H9 (cell line): ENCODE results near the gene TMEM229B. TPM values are rescaled to one million over a fixed set of nuclear protein-coding genes. Genes with fewer than 3 reads are reported as not detected.

Experiments
- DNase-seq: peaks from one replicate; pipeline ENCODE4 v3.0.0-alpha.2; 2017
- H2AFZ ChIP-seq: one replicate; pipeline ENCODE4 v1.6.1; 2013; ENCODE audit warnings: mild to moderate bottlenecking, low read length, control low read depth, moderate library complexity
- H2AK5ac ChIP-seq: 2 replicates; pipeline ENCODE4 v1.6.1; 2013; ENCODE audit warnings: low read length, control low read depth, mixed read lengths; ENCODE audit not compliant: insufficient read length
- H2BK120ac ChIP-seq: one replicate; pipeline ENCODE4 v1.6.1; 2013; ENCODE audit warnings: low read depth, mild to moderate bottlenecking, low read length, control low read depth, inconsistent platforms; ENCODE audit not compliant: poor library complexity, severe bottlenecking
- H2BK12ac ChIP-seq: 2 replicates; pipeline ENCODE4 v1.6.1; 2013; ENCODE audit warnings: low read length, control low read depth, mixed read lengths, low read depth; ENCODE audit not compliant: insufficient read length
- H2BK15ac ChIP-seq: 2 replicates; pipeline ENCODE4 v1.6.1; 2013; ENCODE audit warnings: low read depth, low read length, control low read depth
- H2BK20ac ChIP-seq: one replicate; pipeline ENCODE4 v1.6.1; 2013; ENCODE audit warnings: low read depth, mild to moderate bottlenecking, low read length, control low read depth, inconsistent platforms; ENCODE audit not compliant: poor library complexity, severe bottlenecking
- H2BK5ac ChIP-seq: 2 replicates; pipeline ENCODE4 v1.6.1; 2013; ENCODE audit warnings: low read length, control low read depth, mixed read lengths; ENCODE audit not compliant: insufficient read length
- H3K14ac ChIP-seq: 2 replicates; pipeline ENCODE4 v1.6.1; 2013; ENCODE audit warnings: low read length, control low read depth; ENCODE audit not compliant: insufficient read depth
- H3K18ac ChIP-seq: 2 replicates; pipeline ENCODE4 v1.6.1; 2013; ENCODE audit warnings: low read depth, mild to moderate bottlenecking, mixed read lengths, low read length, control low read depth; ENCODE audit not compliant: insufficient read length
- H3K23ac ChIP-seq: 2 replicates; pipeline ENCODE4 v1.6.1; 2013; ENCODE audit warnings: low read length, control low read depth, mixed read lengths, low read depth; ENCODE audit not compliant: insufficient read length
- H3K23me2 ChIP-seq: 2 replicates; pipeline ENCODE4 v1.6.1; 2013; ENCODE audit warnings: low read depth, mild to moderate bottlenecking, mixed read lengths, low read length, control low read depth; ENCODE audit not compliant: insufficient read length, poor library complexity, severe bottlenecking
- H3K27ac ChIP-seq: 2 replicates; pipeline ENCODE4 v1.5.1; 2013; ENCODE audit warnings: low read length, control low read depth, mixed read lengths, low read depth; ENCODE audit not compliant: insufficient read length
- H3K27me3 ChIP-seq: 2 replicates; pipeline ENCODE4 v1.6.1; 2013; ENCODE audit warnings: low read length, control low read depth, inconsistent platforms; ENCODE audit not compliant: insufficient read depth
- H3K4ac ChIP-seq: 2 replicates; pipeline ENCODE4 v1.6.1; 2013; ENCODE audit warnings: low read depth, mild to moderate bottlenecking, control low read depth, inconsistent platforms, low read length, moderate library complexity
- H3K4me1 ChIP-seq: 2 replicates; pipeline ENCODE4 v1.6.1; 2013; ENCODE audit warnings: low read length, control low read depth, inconsistent platforms; ENCODE audit not compliant: insufficient read depth
- H3K4me2 ChIP-seq: 2 replicates; pipeline ENCODE4 v1.6.1; 2013; ENCODE audit warnings: low read length, control low read depth, mixed read lengths; ENCODE audit not compliant: insufficient read length, insufficient read depth
- H3K56ac ChIP-seq: 2 replicates; pipeline ENCODE4 v1.6.1; 2013; ENCODE audit warnings: low read depth, mild to moderate bottlenecking, mixed read lengths, low read length, control low read depth; ENCODE audit not compliant: insufficient read length
- H3K79me1 ChIP-seq: 2 replicates; pipeline ENCODE4 v1.6.1; 2013; ENCODE audit warnings: low read depth, mild to moderate bottlenecking, moderate library complexity, low read length, control low read depth, inconsistent platforms; ENCODE audit not compliant: insufficient read depth, poor library complexity, severe bottlenecking
- H3K79me2 ChIP-seq: 2 replicates; pipeline ENCODE4 v1.6.1; 2013; ENCODE audit warnings: low read length, control low read depth, inconsistent platforms; ENCODE audit not compliant: insufficient read depth
- H3K9ac ChIP-seq: 2 replicates; pipeline ENCODE4 v1.6.1; 2013; ENCODE audit warnings: low read length, control low read depth, mixed read lengths; ENCODE audit not compliant: insufficient read length; ENCODE audit errors: extremely low read depth
- H3K9me3 ChIP-seq: one replicate; pipeline ENCODE4 v1.6.1; 2013; ENCODE audit warnings: low read depth, low read length, inconsistent platforms; ENCODE audit not compliant: control insufficient read depth
- H3T11ph ChIP-seq: one replicate; pipeline ENCODE4 v1.6.1; 2013; ENCODE audit warnings: mild to moderate bottlenecking, low read length, control low read depth, inconsistent platforms
- H4K20me1 ChIP-seq: one replicate; pipeline ENCODE4 v1.6.1; 2013; ENCODE audit not compliant: control insufficient read depth, insufficient read length, insufficient read depth
- H4K5ac ChIP-seq: 2 replicates; pipeline ENCODE4 v1.6.1; 2013; ENCODE audit warnings: low read depth, mild to moderate bottlenecking, mixed read lengths, low read length, control low read depth; ENCODE audit not compliant: insufficient read length
- H4K8ac ChIP-seq: replicated peaks from 2 replicates; pipeline ENCODE4 v1.6.1; 2013; ENCODE audit warnings: low read length, control low read depth, mixed read lengths, low read depth; ENCODE audit not compliant: insufficient read length
- H4K91ac ChIP-seq: 2 replicates; pipeline ENCODE4 v1.6.1; 2013; ENCODE audit warnings: low read depth, mild to moderate bottlenecking, moderate library complexity, mixed read lengths, low read length, control low read depth; ENCODE audit not compliant: insufficient read length
- H3K27ac Mint-ChIP-seq, 3 experiments: 2 replicates in 2 of 3; 3 replicates in 1 of 3; pipeline ENCODE4 v1.8.0; 2020 to 2021; ENCODE audit warnings: mixed read lengths in 3 of 3, mild to moderate bottlenecking in 1 of 3, moderate library complexity in 1 of 3
- H3K27me3 Mint-ChIP-seq: 2 replicates; pipeline ENCODE4 v1.8.0; 2021; ENCODE audit warnings: low read depth, mild to moderate bottlenecking, moderate library complexity, mixed read lengths
- H3K36me3 Mint-ChIP-seq, 3 experiments: 2 replicates in 2 of 3; 3 replicates in 1 of 3; pipeline ENCODE4 v1.8.0; 2020 to 2021; ENCODE audit warnings: low read depth in 3 of 3, mixed read lengths in 3 of 3; ENCODE audit not compliant: insufficient read depth in 1 of 3
- H3K4me1 Mint-ChIP-seq, 2 experiments: 2 replicates each; pipeline ENCODE4 v1.8.0; 2020; ENCODE audit warnings: mixed read lengths in 2 of 2
- H3K4me3 Mint-ChIP-seq, 2 experiments: 2 replicates in 1 of 2; 3 replicates in 1 of 2; pipeline ENCODE4 v1.8.0; 2020 to 2021; ENCODE audit warnings: mild to moderate bottlenecking in 2 of 2, mixed read lengths in 2 of 2, moderate library complexity in 1 of 2
- H3K9me3 Mint-ChIP-seq, 2 experiments: 2 replicates in 1 of 2; 3 replicates in 1 of 2; pipeline ENCODE4 v1.8.0; 2020; ENCODE audit warnings: mild to moderate bottlenecking in 2 of 2, mixed read lengths in 2 of 2, moderate library complexity in 1 of 2
- WGBS: extraction: QIAGEN DNeasy Blood & Tissue Kit; methylation state at CpG from one replicate; pipeline ENCODE4 v1.1.7; 2013; ENCODE audit warnings: missing lambda C conversion rate, low lambda C conversion rate, mixed read lengths; ENCODE audit not compliant: insufficient read length; ENCODE audit errors: extremely low coverage; 5-methylcytosine and 5-hydroxymethylcytosine counted together
- total RNA-seq: library from RNA; stranded (reverse); gene quantifications from 2 replicates; pipeline ENCODE4 v1.2.1, GENCODE V29; 2021
- TF ChIP-seq, protein P1 (sequence below): fragments of 200-600 bp; sonication (generic); conservative IDR thresholded peaks from 3 replicates; pipeline ENCODE4 v1.8.0; 2021; ENCODE audit warnings: antibody characterized with exemption, mild to moderate bottlenecking

The TMEM229B gene
- total RNA-seq, 1 experiment from 2014 or later = 0.24 TPM

DNA sequence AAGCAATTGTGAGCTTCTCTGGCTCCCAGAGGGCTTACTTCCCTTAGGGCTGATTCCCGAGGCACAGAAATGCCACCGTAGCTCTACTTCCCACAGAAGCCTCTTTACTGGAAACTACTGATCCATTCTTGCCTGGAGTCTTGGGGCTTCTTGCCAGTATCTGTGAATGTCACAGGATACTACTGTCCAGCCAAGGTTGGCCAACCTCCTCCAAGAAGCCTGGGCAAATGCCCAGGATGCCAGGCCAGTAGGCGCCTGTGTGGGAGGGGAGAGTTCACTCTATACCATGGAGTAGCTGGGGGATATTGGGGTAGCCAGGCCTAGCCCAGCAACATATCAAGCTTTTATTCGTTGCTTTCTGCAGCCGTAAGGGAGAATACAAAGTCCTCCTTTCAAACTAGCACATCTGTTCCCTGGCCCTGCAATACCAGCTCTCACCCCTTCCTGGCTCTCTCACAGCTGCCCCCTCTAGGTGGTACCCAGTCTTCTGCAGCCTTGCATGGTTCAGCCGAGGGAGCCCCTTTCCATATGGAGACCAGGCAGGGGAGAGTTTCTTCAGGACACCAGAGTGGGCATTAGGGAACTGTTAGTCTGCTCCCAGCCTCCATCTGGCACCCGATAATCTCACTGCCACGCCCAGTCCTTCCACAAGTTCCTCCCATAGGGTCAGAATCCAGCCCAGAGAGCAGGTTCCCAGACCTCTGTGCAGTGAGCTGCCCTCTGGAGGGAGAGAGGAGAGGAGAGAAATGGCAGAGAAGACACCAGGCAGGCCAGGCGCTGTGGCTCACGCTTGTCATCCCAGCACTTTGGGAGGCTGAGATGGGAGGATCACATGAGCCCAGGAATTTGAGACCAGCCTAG lies 52.3 kb downstream of the TMEM229B start:
- H3K36me3 Mint-ChIP-seq = no peaks in the 10 kb centered on the region
- Histone ChIP-seq H3T11ph (no peak overlapping the region), H4K8ac (no peak overlapping the region), H3K23ac (no peak overlapping the region), H2BK5ac (no peak overlapping the region), H2AFZ (no peak overlapping the region), H2BK12ac (no peak overlapping the region), H3K27me3 (no peaks in the 10 kb centered on the region), H2BK15ac (no peak overlapping the region), H3K4me2 (no peak overlapping the region), H4K5ac (no peak overlapping the region), H2AK5ac (no peak overlapping the region), H4K20me1 (no peaks in the 10 kb centered on the region), H3K9me3 (no peaks in the 10 kb centered on the region), H2BK20ac (no peak overlapping the region), H3K14ac (no peak overlapping the region), H3K79me2 (no peaks in the 10 kb centered on the region), H3K4ac (no peak overlapping the region), H3K56ac (no peak overlapping the region), H3K27ac (no peak overlapping the region), H3K79me1 (no peaks in the 10 kb centered on the region), H4K91ac (no peak overlapping the region), H2BK120ac (no peak overlapping the region), H3K23me2 (no peaks in the 10 kb centered on the region), H3K18ac (no peak overlapping the region), H3K9ac (no peak overlapping the region), H3K4me1 (no peaks in the 10 kb centered on the region)
- DNase-seq = peak; percentile 62
- peaks cover 0 to 5% of the 10 kb centered on the region in 2 experiments; a peak in 3 of 4 replicates for H3K4me1 Mint-ChIP-seq
- no peak overlapping the region; a peak in 1 of 7 replicates for H3K27ac Mint-ChIP-seq
- H3K27me3 Mint-ChIP-seq = no peaks in the 10 kb centered on the region; the same call in 1 of the 2 replicates
- no peaks in the 10 kb centered on the region for H3K9me3 Mint-ChIP-seq
- H3K4me3 Mint-ChIP-seq = no peak overlapping the region
- TF ChIP-seq, protein P1, sequence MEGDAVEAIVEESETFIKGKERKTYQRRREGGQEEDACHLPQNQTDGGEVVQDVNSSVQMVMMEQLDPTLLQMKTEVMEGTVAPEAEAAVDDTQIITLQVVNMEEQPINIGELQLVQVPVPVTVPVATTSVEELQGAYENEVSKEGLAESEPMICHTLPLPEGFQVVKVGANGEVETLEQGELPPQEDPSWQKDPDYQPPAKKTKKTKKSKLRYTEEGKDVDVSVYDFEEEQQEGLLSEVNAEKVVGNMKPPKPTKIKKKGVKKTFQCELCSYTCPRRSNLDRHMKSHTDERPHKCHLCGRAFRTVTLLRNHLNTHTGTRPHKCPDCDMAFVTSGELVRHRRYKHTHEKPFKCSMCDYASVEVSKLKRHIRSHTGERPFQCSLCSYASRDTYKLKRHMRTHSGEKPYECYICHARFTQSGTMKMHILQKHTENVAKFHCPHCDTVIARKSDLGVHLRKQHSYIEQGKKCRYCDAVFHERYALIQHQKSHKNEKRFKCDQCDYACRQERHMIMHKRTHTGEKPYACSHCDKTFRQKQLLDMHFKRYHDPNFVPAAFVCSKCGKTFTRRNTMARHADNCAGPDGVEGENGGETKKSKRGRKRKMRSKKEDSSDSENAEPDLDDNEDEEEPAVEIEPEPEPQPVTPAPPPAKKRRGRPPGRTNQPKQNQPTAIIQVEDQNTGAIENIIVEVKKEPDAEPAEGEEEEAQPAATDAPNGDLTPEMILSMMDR = peak; percentile 50
- no CpG with 5 or more reads among the region's 10 CpGs for WGBS
